Ovary (tissue), 9 donors: ENCODE measurements around the gene CCDC73. TPM values are rescaled to one million over a fixed set of nuclear protein-coding genes. Genes with fewer than 3 reads are reported as not detected.

Source experiments
- DNase-seq, 5 donors: peaks; one replicate each; pipeline ENCODE4 v3.0.0-alpha.2; 2019 to 2020
- H3K27ac ChIP-seq, 2 donors: fragments of 200-600 bp; one replicate each; pipeline versions ENCODE4 v1.5.1 to v1.8.0; 2019 to 2022
- H3K27me3 ChIP-seq: fragments of 200-600 bp; one replicate; pipeline ENCODE4 v1.8.0; 2022
- H3K36me3 ChIP-seq: fragments of 200-600 bp; sonication (generic); one replicate; pipeline ENCODE4 v1.5.1; 2019
- H3K4me1 ChIP-seq: one replicate; pipeline ENCODE4 v1.8.1; 2013; ENCODE audit warnings: mild to moderate bottlenecking, moderate library complexity; ENCODE audit not compliant: insufficient read depth
- H3K4me3 ChIP-seq: fragments of 200-600 bp; sonication (generic); one replicate; pipeline ENCODE4 v1.5.1; 2017
- H3K9me3 ChIP-seq, 2 donors: fragments of 200-600 bp in 1 of 2; sonication (generic) in 1 of 2; one replicate each; pipeline versions ENCODE4 v1.5.1 to v1.8.1; 2013 to 2019; ENCODE audit warnings: mild to moderate bottlenecking in 1 of 2, moderate library complexity in 1 of 2
- EP300 ChIP-seq: sonication (generic); formaldehyde crosslinking; IDR thresholded peaks from one replicate; pipeline ENCODE4 v1.6.1; 2017; ENCODE audit warnings: antibody characterized with exemption
- POLR2A ChIP-seq: fragments of 450-650 bp; IDR thresholded peaks from one replicate; pipeline ENCODE4 v1.6.1; 2017; ENCODE audit warnings: antibody characterized with exemption, mild to moderate bottlenecking, moderate library complexity
- WGBS, 3 donors: extraction: QIAGEN DNeasy Blood & Tissue Kit in 1 of 3; methylation state at CpG; one replicate each; pipeline versions ENCODE4 v1.1.5 to v1.1.7; 2013 to 2017; 5-methylcytosine and 5-hydroxymethylcytosine counted together
- intact Hi-C, 4 donors: fragments of 100-400 bp; cut with DNase I; formaldehyde crosslinking; loops; one replicate each; pipeline versions ENCODE4 v1.11.0 to v1.15.1; 2022 to 2023
- polyA plus RNA-seq, 2 donors: library from polyadenylated mRNA; stranded (reverse); fragments of 200-250 nt in 1 of 2; fragments of 350-450 nt in 1 of 2; fragmentation: Illumina TruSeq in 1 of 2; extraction: RNeasy Lipid Tissue Mini Kit (QIAGEN cat#74804) in 1 of 2; gene quantifications; one replicate each; pipeline ENCODE4 v1.2.3, GENCODE V29; 2013 to 2014
- total RNA-seq, 7 donors: library from RNA; depleted of rRNA in 2 of 7; stranded (reverse); fragments of >200 nt in 2 of 7; fragmentation: NEBNext Ultra II Directional in 3 of 7; extraction: Animal tissue kit (Norgen Biotek cat#: 25700) in 3 of 7; gene quantifications; one replicate each; pipeline versions ENCODE4 v1.1.0 to v1.2.4, GENCODE V29; 2016 to 2023
- TF ChIP-seq, protein P1 (sequence below), 3 donors: fragments of 450-650 bp in 2 of 3; fragments of 200-600 bp in 1 of 3; IDR thresholded peaks; one replicate each; pipeline versions ENCODE4 v1.5.1 to v1.8.0; 2016 to 2022; ENCODE audit warnings: antibody characterized with exemption in 3 of 3, mild to moderate bottlenecking in 1 of 3
- donor health status: DM: no; HTN: no; CAD: no; lungs with moderate emphysema.
- donor health status: DM: no; HTN: no; CAD: no.
- donor health status: Bipolar disorder and iron deficiency.
- donor health status: DM: yes; HTN: yes; CAD: no.
- donor health status: DM: no; HTN: no; CAD: no.
- donor health status: DM: yes; HTN: yes; CAD: no.

CCDC73 gene
- total and polyA plus RNA-seq, 9 donors: 0.23 to 1.6 (median 0.98) TPM

DNA sequence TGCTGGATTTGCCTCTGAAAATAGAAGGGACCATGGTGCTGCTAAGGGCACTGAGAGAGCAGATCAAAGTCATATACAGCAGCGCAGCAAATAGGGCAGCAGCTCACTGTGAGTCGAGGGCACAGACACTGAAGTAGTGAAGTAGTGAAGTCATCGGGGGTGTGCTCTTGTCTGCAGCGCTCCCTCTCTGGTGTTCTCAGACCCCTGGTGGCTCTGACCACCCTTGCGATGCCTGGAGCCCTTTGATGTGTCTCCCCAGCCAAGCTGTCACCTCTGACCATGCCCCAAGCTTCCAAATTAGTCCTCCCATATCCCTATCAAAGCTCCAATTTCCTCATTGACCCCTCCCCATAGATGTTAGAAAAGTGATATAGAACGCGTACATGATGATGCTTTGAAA lies 238.6 kb downstream of the CCDC73 start:
- no peaks in the 10 kb centered on the region for H3K9me3 ChIP-seq
- H3K27ac ChIP-seq: no peak overlapping the region
- no peaks in the 10 kb centered on the region for H3K27me3 ChIP-seq
- no peak for TF ChIP-seq EP300
- TF ChIP-seq POLR2A: no peak
- TF ChIP-seq, protein P1, sequence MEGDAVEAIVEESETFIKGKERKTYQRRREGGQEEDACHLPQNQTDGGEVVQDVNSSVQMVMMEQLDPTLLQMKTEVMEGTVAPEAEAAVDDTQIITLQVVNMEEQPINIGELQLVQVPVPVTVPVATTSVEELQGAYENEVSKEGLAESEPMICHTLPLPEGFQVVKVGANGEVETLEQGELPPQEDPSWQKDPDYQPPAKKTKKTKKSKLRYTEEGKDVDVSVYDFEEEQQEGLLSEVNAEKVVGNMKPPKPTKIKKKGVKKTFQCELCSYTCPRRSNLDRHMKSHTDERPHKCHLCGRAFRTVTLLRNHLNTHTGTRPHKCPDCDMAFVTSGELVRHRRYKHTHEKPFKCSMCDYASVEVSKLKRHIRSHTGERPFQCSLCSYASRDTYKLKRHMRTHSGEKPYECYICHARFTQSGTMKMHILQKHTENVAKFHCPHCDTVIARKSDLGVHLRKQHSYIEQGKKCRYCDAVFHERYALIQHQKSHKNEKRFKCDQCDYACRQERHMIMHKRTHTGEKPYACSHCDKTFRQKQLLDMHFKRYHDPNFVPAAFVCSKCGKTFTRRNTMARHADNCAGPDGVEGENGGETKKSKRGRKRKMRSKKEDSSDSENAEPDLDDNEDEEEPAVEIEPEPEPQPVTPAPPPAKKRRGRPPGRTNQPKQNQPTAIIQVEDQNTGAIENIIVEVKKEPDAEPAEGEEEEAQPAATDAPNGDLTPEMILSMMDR (IDR thresholded peaks at IDR 0.05): no peak
- 79 to 84% (median 84%) methylated on average over 7 of the region's 7 CpGs for WGBS, 3 donors
- no peak for DNase-seq
- no peak overlapping the region for H3K4me3 ChIP-seq
- H3K4me1 ChIP-seq: no peaks in the 10 kb centered on the region
- no peaks in the 10 kb centered on the region for H3K36me3 ChIP-seq
- intact Hi-C loops: no loop called here

GRCh38 chr11:32555091-32555490 lies 239.4 kb downstream of the CCDC73 start:
- H3K9me3 ChIP-seq: no peaks in the 10 kb centered on the region
- H3K27me3 ChIP-seq: no peaks in the 10 kb centered on the region
- H3K36me3 ChIP-seq: no peaks in the 10 kb centered on the region
- H3K27ac ChIP-seq: no peak overlapping the region
- no peak overlapping the region for H3K4me3 ChIP-seq
- no peaks in the 10 kb centered on the region for H3K4me1 ChIP-seq
- intact Hi-C loops: no loop called here
- TF ChIP-seq POLR2A: no peak
- TF ChIP-seq, protein P1 (IDR thresholded peaks at IDR 0.05): no peak
- no peak for TF ChIP-seq EP300
- WGBS, 3 donors: 64 to 68% (median 66%) methylated on average over 4 of the region's 4 CpGs
- no peak for DNase-seq

Other genes with a start within 250 kb of the CCDC73 start
- 100 to 1,000 TPM; 273 to 571 (median 337) TPM for gene EIF3M, start 210.8 kb downstream of the CCDC73 start, total RNA-seq
- gene EIF3M, start 210.8 kb downstream of the CCDC73 start, polyA plus RNA-seq: 100 to 1,000 TPM; 380 to 390 TPM
- 1 to 10 TPM in 2 of 7 donors, under 1 TPM in 5; 0.20 to 6.5 (median 0.48) TPM for gene PRRG4, start 35.3 kb upstream of the CCDC73 start, total RNA-seq
- gene PRRG4, start 35.3 kb upstream of the CCDC73 start, polyA plus RNA-seq: 1 to 10 TPM in 1 of 2 donors, under 1 TPM in 1; 0.17 to 1.1 TPM
- gene QSER1, start 98.1 kb upstream of the CCDC73 start, total RNA-seq: 10 to 100 TPM; 30.1 to 50.1 (median 40.2) TPM
- gene QSER1, start 98.1 kb upstream of the CCDC73 start, polyA plus RNA-seq: 10 to 100 TPM in 1 of 2 donors, 1 to 10 TPM in 1; 7.4 to 17.6 TPM
- 1 to 10 TPM in 6 of 7 donors, under 1 TPM in 1; 0.69 to 3.2 (median 2.0) TPM for gene DEPDC7, start 221.2 kb upstream of the CCDC73 start, total RNA-seq
- 1 to 10 TPM in 1 of 2 donors, under 1 TPM in 1; 0.98 to 1.6 TPM for gene DEPDC7, start 221.2 kb upstream of the CCDC73 start, polyA plus RNA-seq
- gene TCP11L1, start 244.9 kb upstream of the CCDC73 start, total RNA-seq: 10 to 100 TPM; 12.6 to 23.4 (median 14.3) TPM
- gene TCP11L1, start 244.9 kb upstream of the CCDC73 start, polyA plus RNA-seq: 10 to 100 TPM in 1 of 2 donors, 1 to 10 TPM in 1; 4.4 to 14.6 TPM